DOHH2 (cell line): ENCODE measurements around the gene IL22RA1.

Experiments used
- EZH2phosphoT487 ChIP-seq: fragments of 200-600 bp; sonication (generic); IDR thresholded peaks from 2 replicates; pipeline ENCODE4 v1.6.1; 2017; ENCODE audit warnings: borderline replicate concordance, mild to moderate bottlenecking, antibody characterized with exemption, low read length, moderate library complexity, mixed read lengths
- TF ChIP-seq, protein P1 (sequence below): fragments of 200-600 bp; sonication (generic); IDR thresholded peaks from one replicate; pipeline ENCODE4 v1.5.1; 2014; ENCODE audit warnings: antibody characterized with exemption, mild to moderate bottlenecking, low read depth, low read length; ENCODE audit not compliant: poor library complexity, severe bottlenecking

DNA sequence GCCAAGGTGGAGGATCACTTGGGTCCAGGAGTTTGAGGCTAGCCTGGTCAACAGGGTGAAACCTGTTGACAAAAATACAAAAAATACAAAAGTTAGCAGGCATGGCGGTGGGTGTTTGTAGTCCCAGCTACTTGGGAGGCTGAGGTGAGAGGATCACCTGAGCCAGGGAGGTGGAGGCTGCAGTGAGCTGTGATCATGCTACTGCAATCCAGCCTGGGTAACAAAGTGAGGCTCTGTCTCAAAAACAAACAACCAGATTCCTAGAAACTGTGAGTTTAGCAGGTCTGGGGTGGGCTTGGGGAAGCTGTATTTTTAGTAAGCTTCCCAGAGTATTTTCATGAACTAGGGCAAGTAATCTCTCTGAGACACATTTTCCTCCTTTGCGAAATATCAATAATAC, 25.8 kb downstream of the IL22RA1 start:
- TF ChIP-seq, protein P1, sequence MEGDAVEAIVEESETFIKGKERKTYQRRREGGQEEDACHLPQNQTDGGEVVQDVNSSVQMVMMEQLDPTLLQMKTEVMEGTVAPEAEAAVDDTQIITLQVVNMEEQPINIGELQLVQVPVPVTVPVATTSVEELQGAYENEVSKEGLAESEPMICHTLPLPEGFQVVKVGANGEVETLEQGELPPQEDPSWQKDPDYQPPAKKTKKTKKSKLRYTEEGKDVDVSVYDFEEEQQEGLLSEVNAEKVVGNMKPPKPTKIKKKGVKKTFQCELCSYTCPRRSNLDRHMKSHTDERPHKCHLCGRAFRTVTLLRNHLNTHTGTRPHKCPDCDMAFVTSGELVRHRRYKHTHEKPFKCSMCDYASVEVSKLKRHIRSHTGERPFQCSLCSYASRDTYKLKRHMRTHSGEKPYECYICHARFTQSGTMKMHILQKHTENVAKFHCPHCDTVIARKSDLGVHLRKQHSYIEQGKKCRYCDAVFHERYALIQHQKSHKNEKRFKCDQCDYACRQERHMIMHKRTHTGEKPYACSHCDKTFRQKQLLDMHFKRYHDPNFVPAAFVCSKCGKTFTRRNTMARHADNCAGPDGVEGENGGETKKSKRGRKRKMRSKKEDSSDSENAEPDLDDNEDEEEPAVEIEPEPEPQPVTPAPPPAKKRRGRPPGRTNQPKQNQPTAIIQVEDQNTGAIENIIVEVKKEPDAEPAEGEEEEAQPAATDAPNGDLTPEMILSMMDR = no peak
- no peak for TF ChIP-seq EZH2phosphoT487
